K562 (cell line): ENCODE data around the gene FMN2. TPM values are rescaled to one million over a fixed set of nuclear protein-coding genes. Genes with fewer than 3 reads are reported as not detected.

Experiments used
- CEBPZ ChIP-seq: fragments of 150-350 bp; IDR thresholded peaks from 2 replicates; pipeline ENCODE4 v1.6.1; 2014; ENCODE audit warnings: low read depth, mild to moderate bottlenecking, low read length, borderline replicate concordance
- CLOCK ChIP-seq: fragments of 250-450 bp; sonication (Bioruptor Pico); IDR thresholded peaks from 2 replicates; pipeline ENCODE4 v1.4.0; 2020; ENCODE audit warnings: mild to moderate bottlenecking, moderate library complexity, borderline replicate concordance
- EWSR1 ChIP-seq: fragments of 450-650 bp; IDR thresholded peaks from 2 replicates; pipeline ENCODE4 v1.6.1; 2018; ENCODE audit warnings: borderline replicate concordance, mild to moderate bottlenecking, low read depth, moderate library complexity; ENCODE audit not compliant: partially characterized antibody
- HMBOX1 ChIP-seq: sonication (generic); IDR thresholded peaks from 2 replicates; pipeline ENCODE4 v1.6.1; 2016
- KLF1 ChIP-seq: fragments of 450-650 bp; IDR thresholded peaks from 2 replicates; pipeline ENCODE4 v1.6.1; 2016; ENCODE audit warnings: missing genetic modification characterization, missing compliant biosample characterization
- TFAP4 ChIP-seq: sonication (generic); formaldehyde crosslinking; IDR thresholded peaks from 2 replicates; pipeline ENCODE4 v1.8.0; 2022; ENCODE audit warnings: missing genetic modification reagents, mild to moderate bottlenecking, moderate library complexity, borderline replicate concordance
- ZNF146 ChIP-seq: IDR thresholded peaks from one replicate; pipeline ENCODE4 v1.6.1; 2018; ENCODE audit warnings: missing compliant biosample characterization; ENCODE audit not compliant: unreplicated experiment
- ZSCAN32 ChIP-seq: fragments of 450-650 bp; formaldehyde crosslinking; IDR thresholded peaks from 2 replicates; pipeline ENCODE4 v1.4.0; 2020; ENCODE audit warnings: mild to moderate bottlenecking, moderate library complexity
- polyA plus RNA-seq, 8 experiments: library from polyadenylated mRNA; depleted of rRNA in 4 of 8; stranded (reverse) in 5 of 8; unstranded in 3 of 8; fragments of >200 nt; fragmentation: Nextera tagmentation in 2 of 8; fragmentation: Illumina TruSeq in 1 of 8; extraction: Ambion mirVana in 2 of 8; extraction: Trizol in 1 of 8; gene quantifications; 2 replicates each; pipeline versions ENCODE4 v1.2.1 to v1.2.3, GENCODE V29; 2011 to 2014; ENCODE audit warnings: inconsistent platforms in 1 of 8, missing spikeins in 1 of 8
- total RNA-seq, 7 experiments: library from RNA; depleted of rRNA in 6 of 7; stranded (reverse); fragments of >200 nt in 6 of 7; fragmentation: Illumina TruSeq in 2 of 7; extraction: Trizol in 2 of 7; gene quantifications; 2 replicates each; pipeline versions ENCODE4 v1.2.1 to v1.2.3, GENCODE V29; 2011 to 2021; ENCODE audit warnings: low replicate concordance in 1 of 7

The FMN2 gene
- total and polyA plus RNA-seq, 9 of the 15 experiments (the other 6 are each of a cell fraction or from before 2014, with no cell fraction given), result 0.15 to 0.45 (median 0.16) TPM; not detected in 3

- TF ChIP-seq CEBPZ (no peak), ZSCAN32 (CRISPR knock-in tag) (no peak), EWSR1 (no peak), ZNF146 (CRISPR knock-in tag) (no peak), KLF1 (tag) (no peak), TFAP4 (no peak), CLOCK (CRISPR knock-in tag) (no peak), HMBOX1 (no peak)
Observed at GRCh38 chr1:240310226-240310925, 218.7 kb downstream of the FMN2 start (continued).
